ENCODE data around the gene LPP.

- TF ChIP-seq CTCF (IDR thresholded peaks at IDR 0.05 in 4 of 5, conservative IDR thresholded peaks at IDR 0.05 in 1 of 5) (no peak), POLR2A (IDR thresholded peaks at IDR 0.05) (no peak)
Measured at GRCh38 chr3:188310270-188310710, 156.3 kb downstream of the LPP start.

Data from gastrocnemius medialis (tissue), 4 donors.